Measurements from ENCODE around the gene SIPA1L3. TPM values are rescaled to one million over a fixed set of nuclear protein-coding genes. Genes with fewer than 3 reads are reported as not detected.

Gene SIPA1L3, protein sequence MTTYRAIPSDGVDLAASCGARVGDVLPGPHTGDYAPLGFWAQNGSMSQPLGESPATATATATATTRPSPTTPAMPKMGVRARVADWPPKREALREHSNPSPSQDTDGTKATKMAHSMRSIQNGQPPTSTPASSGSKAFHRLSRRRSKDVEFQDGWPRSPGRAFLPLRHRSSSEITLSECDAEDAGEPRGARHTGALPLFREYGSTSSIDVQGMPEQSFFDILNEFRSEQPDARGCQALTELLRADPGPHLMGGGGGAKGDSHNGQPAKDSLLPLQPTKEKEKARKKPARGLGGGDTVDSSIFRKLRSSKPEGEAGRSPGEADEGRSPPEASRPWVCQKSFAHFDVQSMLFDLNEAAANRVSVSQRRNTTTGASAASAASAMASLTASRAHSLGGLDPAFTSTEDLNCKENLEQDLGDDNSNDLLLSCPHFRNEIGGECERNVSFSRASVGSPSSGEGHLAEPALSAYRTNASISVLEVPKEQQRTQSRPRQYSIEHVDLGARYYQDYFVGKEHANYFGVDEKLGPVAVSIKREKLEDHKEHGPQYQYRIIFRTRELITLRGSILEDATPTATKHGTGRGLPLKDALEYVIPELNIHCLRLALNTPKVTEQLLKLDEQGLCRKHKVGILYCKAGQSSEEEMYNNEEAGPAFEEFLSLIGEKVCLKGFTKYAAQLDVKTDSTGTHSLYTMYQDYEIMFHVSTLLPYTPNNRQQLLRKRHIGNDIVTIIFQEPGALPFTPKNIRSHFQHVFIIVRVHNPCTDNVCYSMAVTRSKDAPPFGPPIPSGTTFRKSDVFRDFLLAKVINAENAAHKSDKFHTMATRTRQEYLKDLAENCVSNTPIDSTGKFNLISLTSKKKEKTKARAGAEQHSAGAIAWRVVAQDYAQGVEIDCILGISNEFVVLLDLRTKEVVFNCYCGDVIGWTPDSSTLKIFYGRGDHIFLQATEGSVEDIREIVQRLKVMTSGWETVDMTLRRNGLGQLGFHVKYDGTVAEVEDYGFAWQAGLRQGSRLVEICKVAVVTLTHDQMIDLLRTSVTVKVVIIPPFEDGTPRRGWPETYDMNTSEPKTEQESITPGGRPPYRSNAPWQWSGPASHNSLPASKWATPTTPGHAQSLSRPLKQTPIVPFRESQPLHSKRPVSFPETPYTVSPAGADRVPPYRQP (N-terminal part only)
- polyA plus RNA-seq (1.5 and 2.8 TPM in 2 replicates), polyA minus RNA-seq (10.5 and 13.0 TPM in 2 replicates)

DNA sequence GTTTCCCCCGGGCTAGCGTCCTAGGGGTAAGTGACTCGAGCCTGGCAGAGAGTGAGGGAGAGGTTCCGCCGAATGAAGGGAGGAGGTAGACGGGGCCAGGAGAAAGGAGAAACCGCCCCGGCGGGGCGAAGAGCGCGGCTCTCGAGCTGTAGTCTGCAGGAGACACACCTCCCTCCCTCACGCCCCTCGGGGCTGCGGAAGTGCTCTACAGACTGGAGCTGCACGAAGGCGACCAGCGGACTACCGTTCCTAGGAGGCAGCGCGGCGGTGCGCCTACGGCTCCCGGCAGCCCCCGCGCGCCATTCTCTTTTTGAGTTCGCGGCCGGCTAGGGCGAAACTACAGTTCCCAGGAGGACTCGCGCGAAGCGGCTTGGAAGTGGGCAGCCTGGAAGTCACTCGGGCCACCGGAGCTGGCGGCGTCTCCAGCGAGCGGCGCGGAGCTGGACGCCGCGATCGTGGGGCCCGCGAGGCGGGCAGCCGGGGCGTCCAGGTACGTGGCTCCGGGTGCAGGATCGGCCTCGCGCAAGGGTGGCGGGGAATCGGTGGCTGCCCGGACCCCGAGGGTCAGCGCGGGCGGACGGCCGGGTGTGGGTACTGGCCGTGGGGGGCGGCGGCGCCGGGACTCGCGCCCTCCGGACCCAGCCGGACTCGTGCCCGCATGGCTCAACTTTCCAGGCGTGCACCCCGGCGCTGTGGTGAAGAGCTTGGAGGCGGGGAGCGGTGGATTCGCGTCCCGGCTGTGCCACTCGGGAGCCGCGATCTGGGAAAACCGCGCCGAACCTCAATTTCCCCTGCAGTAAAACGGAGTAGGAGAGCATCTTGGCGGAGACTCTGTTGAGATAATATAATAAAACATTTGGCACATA, at the start of gene SIPA1L3:
SIPA1L3 (plus strand) TSS at position 340 of the 866 bp plus-strand sequence. CDS start 174,358 bp downstream, outside the sequence.
- Histone ChIP-seq H3K27me3 (ENCODE audit: insufficient read depth, low read depth, low read length) (no peaks in the 10 kb centered on the region), H3K9me2 (ENCODE audit: insufficient read depth, low read length) (no peaks in the 10 kb centered on the region), H4K20me1 (ENCODE audit: insufficient read depth) (no peaks in the 10 kb centered on the region), H3K9ac (ENCODE audit: low read length) (peak within 1 kb of the TSS; percentile 94), H3K4me2 (ENCODE audit: low read length) (peak within 1 kb of the TSS; percentile 71), H3K36me3 (ENCODE audit: insufficient read depth, low read length) (no peaks in the 10 kb centered on the region), H3K27ac (ENCODE audit: low read length) (peak within 1 kb of the TSS; percentile 97), H2AFZ (ENCODE audit: low read depth, low read length) (peak within 1 kb of the TSS; percentile 80), H3K9me3 (ENCODE audit: low read length) (no peaks in the 10 kb centered on the region), H3K79me2 (replicated peaks; ENCODE audit: insufficient read depth, low read length) (peaks cover 12% of the 10 kb centered on the region), H3K4me3 (ENCODE audit: low read length) (peak within 1 kb of the TSS; percentile 92), H3F3A (ENCODE audit: insufficient read depth, low read length, poor library complexity, severe bottlenecking) (no peaks in the 10 kb centered on the region)
- TF ChIP-seq, protein P1, sequence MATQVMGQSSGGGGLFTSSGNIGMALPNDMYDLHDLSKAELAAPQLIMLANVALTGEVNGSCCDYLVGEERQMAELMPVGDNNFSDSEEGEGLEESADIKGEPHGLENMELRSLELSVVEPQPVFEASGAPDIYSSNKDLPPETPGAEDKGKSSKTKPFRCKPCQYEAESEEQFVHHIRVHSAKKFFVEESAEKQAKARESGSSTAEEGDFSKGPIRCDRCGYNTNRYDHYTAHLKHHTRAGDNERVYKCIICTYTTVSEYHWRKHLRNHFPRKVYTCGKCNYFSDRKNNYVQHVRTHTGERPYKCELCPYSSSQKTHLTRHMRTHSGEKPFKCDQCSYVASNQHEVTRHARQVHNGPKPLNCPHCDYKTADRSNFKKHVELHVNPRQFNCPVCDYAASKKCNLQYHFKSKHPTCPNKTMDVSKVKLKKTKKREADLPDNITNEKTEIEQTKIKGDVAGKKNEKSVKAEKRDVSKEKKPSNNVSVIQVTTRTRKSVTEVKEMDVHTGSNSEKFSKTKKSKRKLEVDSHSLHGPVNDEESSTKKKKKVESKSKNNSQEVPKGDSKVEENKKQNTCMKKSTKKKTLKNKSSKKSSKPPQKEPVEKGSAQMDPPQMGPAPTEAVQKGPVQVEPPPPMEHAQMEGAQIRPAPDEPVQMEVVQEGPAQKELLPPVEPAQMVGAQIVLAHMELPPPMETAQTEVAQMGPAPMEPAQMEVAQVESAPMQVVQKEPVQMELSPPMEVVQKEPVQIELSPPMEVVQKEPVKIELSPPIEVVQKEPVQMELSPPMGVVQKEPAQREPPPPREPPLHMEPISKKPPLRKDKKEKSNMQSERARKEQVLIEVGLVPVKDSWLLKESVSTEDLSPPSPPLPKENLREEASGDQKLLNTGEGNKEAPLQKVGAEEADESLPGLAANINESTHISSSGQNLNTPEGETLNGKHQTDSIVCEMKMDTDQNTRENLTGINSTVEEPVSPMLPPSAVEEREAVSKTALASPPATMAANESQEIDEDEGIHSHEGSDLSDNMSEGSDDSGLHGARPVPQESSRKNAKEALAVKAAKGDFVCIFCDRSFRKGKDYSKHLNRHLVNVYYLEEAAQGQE (IDR thresholded peaks at IDR 0.05; ENCODE audit: borderline replicate concordance) = peak; percentile 68
- TF ChIP-seq EZH2 (IDR thresholded peaks at IDR 0.05; ENCODE audit: borderline replicate concordance, insufficient read depth, low read length, poor library complexity, severe bottlenecking) (no peak), EP300 (conservative IDR thresholded peaks at IDR 0.05; ENCODE audit: poor library complexity, severe bottlenecking) (peak; percentile 40), MXI1 (conservative IDR thresholded peaks at IDR 0.05; ENCODE audit: poor library complexity, severe bottlenecking) (peak; percentile 75), SMC3 (conservative IDR thresholded peaks at IDR 0.05; ENCODE audit: poor library complexity) (peak; percentile 24), TAF1 (IDR thresholded peaks at IDR 0.05; ENCODE audit: low read depth) (no peak), RAD21 (conservative IDR thresholded peaks at IDR 0.05) (peak; percentile 31), POLR2AphosphoS5 (IDR thresholded peaks at IDR 0.05) (peak; percentile 84)
- TF ChIP-seq, protein P2, sequence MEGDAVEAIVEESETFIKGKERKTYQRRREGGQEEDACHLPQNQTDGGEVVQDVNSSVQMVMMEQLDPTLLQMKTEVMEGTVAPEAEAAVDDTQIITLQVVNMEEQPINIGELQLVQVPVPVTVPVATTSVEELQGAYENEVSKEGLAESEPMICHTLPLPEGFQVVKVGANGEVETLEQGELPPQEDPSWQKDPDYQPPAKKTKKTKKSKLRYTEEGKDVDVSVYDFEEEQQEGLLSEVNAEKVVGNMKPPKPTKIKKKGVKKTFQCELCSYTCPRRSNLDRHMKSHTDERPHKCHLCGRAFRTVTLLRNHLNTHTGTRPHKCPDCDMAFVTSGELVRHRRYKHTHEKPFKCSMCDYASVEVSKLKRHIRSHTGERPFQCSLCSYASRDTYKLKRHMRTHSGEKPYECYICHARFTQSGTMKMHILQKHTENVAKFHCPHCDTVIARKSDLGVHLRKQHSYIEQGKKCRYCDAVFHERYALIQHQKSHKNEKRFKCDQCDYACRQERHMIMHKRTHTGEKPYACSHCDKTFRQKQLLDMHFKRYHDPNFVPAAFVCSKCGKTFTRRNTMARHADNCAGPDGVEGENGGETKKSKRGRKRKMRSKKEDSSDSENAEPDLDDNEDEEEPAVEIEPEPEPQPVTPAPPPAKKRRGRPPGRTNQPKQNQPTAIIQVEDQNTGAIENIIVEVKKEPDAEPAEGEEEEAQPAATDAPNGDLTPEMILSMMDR (IDR thresholded peaks at IDR 0.05; ENCODE audit: poor library complexity, severe bottlenecking) = peak; percentile 52

Data from neural cell (in vitro differentiated cells).